GM21717 (cell line): ENCODE measurements around the gene DNAJC18.
A peak's percentile ranks its signal among the peaks of the same experiment; 100 is the strongest.
"Not testable (repeated sequence)": the region's sequence is repeated elsewhere in the genome, so short reads cannot be mapped to it uniquely, and the experiment has no call there.

Experiments used
- ATAC-seq: cut with Tn5 transposase; IDR thresholded peaks from one replicate; pipeline ENCODE4 v1.9.1; 2021; ENCODE audit warnings: mild to moderate bottlenecking, moderate library complexity; ENCODE audit not compliant: unreplicated experiment

Gene DNAJC18

GRCh38 chr5:139389701-139390638 lies 49.4 kb downstream of the DNAJC18 start, which contains the start of gene MZB1:
Gene MZB1 (minus strand): TSS chr5:139389913. CDS start chr5:139389856, 57 bp downstream.
- ATAC-seq: peak; percentile 38

- ATAC-seq: no peak
Observed at GRCh38 chr5:139388198-139388821, 51.0 kb downstream of the DNAJC18 start.

- no peak for ATAC-seq
Observed at GRCh38 chr5:139387611-139388197, 51.6 kb downstream of the DNAJC18 start.

- ATAC-seq: not testable (repeated sequence)
Observed at GRCh38 chr5:139386956-139387355, 52.4 kb downstream of the DNAJC18 start.

GRCh38 chr5:139386050-139386438 lies 53.3 kb downstream of the DNAJC18 start:
- no peak for ATAC-seq

- ATAC-seq: no peak
Observed at GRCh38 chr5:139385061-139386049, 54.0 kb downstream of the DNAJC18 start.

- ATAC-seq: no peak
Observed at GRCh38 chr5:139384591-139385051, 54.7 kb downstream of the DNAJC18 start.

GRCh38 chr5:139383993-139384590 lies 55.2 kb downstream of the DNAJC18 start:
- ATAC-seq: no peak

- ATAC-seq: no peak
Observed at GRCh38 chr5:139383275-139383992, 55.9 kb downstream of the DNAJC18 start, which contains the start of gene SLC23A1. Gene SLC23A1 (minus strand): TSS chr5:139383297. CDS start chr5:139383253, 44 bp downstream.

- ATAC-seq: no peak
Observed at GRCh38 chr5:139382807-139383206, 56.5 kb downstream of the DNAJC18 start.

GRCh38 chr5:139381837-139382761 lies 57.2 kb downstream of the DNAJC18 start:
- no peak for ATAC-seq

GRCh38 chr5:139379626-139380449 lies 59.5 kb downstream of the DNAJC18 start:
- ATAC-seq: no peak

GRCh38 chr5:139378941-139379361 lies 60.4 kb downstream of the DNAJC18 start:
- ATAC-seq: no peak

- ATAC-seq: no peak
Observed at GRCh38 chr5:139378101-139378825, 61.1 kb downstream of the DNAJC18 start.

- no peak for ATAC-seq
Observed at GRCh38 chr5:139377226-139377625, 62.1 kb downstream of the DNAJC18 start.

GRCh38 chr5:139376364-139376763 lies 63.0 kb downstream of the DNAJC18 start:
- no peak for ATAC-seq
